ENCODE measurements around the gene HOXC12. TPM values are rescaled to one million over a fixed set of nuclear protein-coding genes. Genes with fewer than 3 reads are reported as not detected.

Gene HOXC12
- total RNA-seq, 2 experiments from 2014 or later, result not detected

GRCh38 chr12:53978477-53979356 lies 24.0 kb downstream of the HOXC12 start:
- Mint-ChIP-seq H3K4me1 (ENCODE audit: low read depth) (peaks cover 25% of the 10 kb centered on the region), H3K36me3 (ENCODE audit: low read depth) (no peaks in the 10 kb centered on the region), H3K27me3 (peaks cover 98% of the 10 kb centered on the region), H3K4me3 (no peak overlapping the region), H3K9me3 (no peaks in the 10 kb centered on the region), H3K27ac (no peak overlapping the region)
- intact Hi-C loops (cut with DNase I, micrococcal nuclease), result no loop called here
- ChIA-PET CTCF (interaction anchor here (1.0 to 1.4 kb wide), 2 partner anchors 12 to 27 kb away, joined by 3 to 4 read pairs; no protein-coding TSS in a partner anchor), POLR2A (no interaction called here)
- Histone ChIP-seq H3K4me1 (ENCODE audit: insufficient read depth, low read length) (peaks cover 36% of the 10 kb centered on the region), H3K27me3 (ENCODE audit: control insufficient read depth in 1 of 2, insufficient read depth in 2 of 2, low read length in 2 of 2) (peaks cover 82 to 98% of the 10 kb centered on the region in 2 experiments), H3K27ac (ENCODE audit: low read depth in 1 of 2, low read length in 2 of 2) (no peak overlapping the region), H3K4me3 (ENCODE audit: low read length) (no peak overlapping the region), H3K9me3 (ENCODE audit: control insufficient read depth in 1 of 2, insufficient read depth in 1 of 2, low read length in 2 of 2) (peaks cover 0 to 49% of the 10 kb centered on the region in 2 experiments), H3K36me3 (ENCODE audit: insufficient read depth, low read length) (no peaks in the 10 kb centered on the region)
- no peak for ATAC-seq (ENCODE audit: poor library complexity)
- DNase-seq, result no peak
- TF ChIP-seq CTCF (IDR thresholded peaks at IDR 0.05), result no peak

GRCh38 chr12:53980104-53980801 lies 25.6 kb downstream of the HOXC12 start:
- ChIA-PET POLR2A (no interaction called here), CTCF (no interaction called here)
- Histone ChIP-seq H3K9me3 (ENCODE audit: control insufficient read depth in 1 of 2, insufficient read depth in 1 of 2, low read length in 2 of 2) (peaks cover 4 to 49% of the 10 kb centered on the region in 2 experiments), H3K4me3 (ENCODE audit: low read length) (no peak overlapping the region), H3K27me3 (ENCODE audit: control insufficient read depth in 1 of 2, insufficient read depth in 2 of 2, low read length in 2 of 2) (peaks cover 89 to 96% of the 10 kb centered on the region in 2 experiments), H3K36me3 (ENCODE audit: insufficient read depth, low read length) (no peaks in the 10 kb centered on the region), H3K27ac (ENCODE audit: low read depth in 1 of 2, low read length in 2 of 2) (no peak overlapping the region), H3K4me1 (ENCODE audit: insufficient read depth, low read length) (peaks cover 33% of the 10 kb centered on the region)
- Mint-ChIP-seq H3K4me3 (no peak overlapping the region), H3K4me1 (ENCODE audit: low read depth) (peaks cover 19% of the 10 kb centered on the region), H3K27ac (no peak overlapping the region), H3K27me3 (peaks cover 96% of the 10 kb centered on the region), H3K9me3 (no peaks in the 10 kb centered on the region), H3K36me3 (ENCODE audit: low read depth) (no peaks in the 10 kb centered on the region)
- ATAC-seq (ENCODE audit: poor library complexity), result no peak
- TF ChIP-seq CTCF (IDR thresholded peaks at IDR 0.05), result no peak
- DNase-seq, result no peak
- intact Hi-C loops (cut with DNase I, micrococcal nuclease), result no loop called here

GRCh38 chr12:53980802-53981496 lies 26.2 kb downstream of the HOXC12 start:
- DNase-seq, result no peak
- intact Hi-C loops (cut with DNase I, micrococcal nuclease), result no loop called here
- no peak for TF ChIP-seq CTCF (IDR thresholded peaks at IDR 0.05)
- CTCF ChIA-PET, result no interaction called here
- H3K4me1 Mint-ChIP-seq (ENCODE audit: low read depth), result peaks cover 17% of the 10 kb centered on the region
- POLR2A ChIA-PET, result no interaction called here
- no peak overlapping the region for H3K27ac Mint-ChIP-seq
- H3K36me3 Mint-ChIP-seq (ENCODE audit: low read depth), result no peaks in the 10 kb centered on the region
- peaks cover 95% of the 10 kb centered on the region for H3K27me3 Mint-ChIP-seq
- Histone ChIP-seq H3K27ac (ENCODE audit: low read depth in 1 of 2, low read length in 2 of 2) (no peak overlapping the region), H3K9me3 (ENCODE audit: control insufficient read depth in 1 of 2, insufficient read depth in 1 of 2, low read length in 2 of 2) (peaks cover 4 to 49% of the 10 kb centered on the region in 2 experiments), H3K36me3 (ENCODE audit: insufficient read depth, low read length) (no peaks in the 10 kb centered on the region), H3K27me3 (ENCODE audit: control insufficient read depth in 1 of 2, insufficient read depth in 2 of 2, low read length in 2 of 2) (peaks cover 89 to 96% of the 10 kb centered on the region in 2 experiments), H3K4me3 (ENCODE audit: low read length) (no peak overlapping the region), H3K4me1 (ENCODE audit: insufficient read depth, low read length) (peaks cover 33% of the 10 kb centered on the region)
- H3K9me3 Mint-ChIP-seq, result no peaks in the 10 kb centered on the region
- ATAC-seq (ENCODE audit: poor library complexity), result no peak
- H3K4me3 Mint-ChIP-seq, result no peak overlapping the region

Data from CD4-positive, alpha-beta T cell (primary cell).